GM13977 (cell line): ENCODE results near the gene FBN1.
A peak's percentile ranks its signal among the peaks of the same experiment; 100 is the strongest.

ENCODE experiments used
- DNase-seq: peaks from one replicate; pipeline ENCODE4 v3.0.0; 2012; ENCODE audit warnings: low spot score
- in situ Hi-C: fragments of 300-500 bp; cut with MboI; formaldehyde crosslinking; loops from one replicate; pipeline ENCODE4 v1.12.0; 2022; ENCODE audit warnings: low sequenced_read_pairs, low pct_unique_long_range_greater_than_20kb, mixed read lengths, inconsistent platforms; ENCODE audit not compliant: unreplicated experiment
- TF ChIP-seq, protein P1 (sequence below): IDR thresholded peaks from 2 replicates; pipeline ENCODE4 v1.5.1; 2012; ENCODE audit warnings: mild to moderate bottlenecking, control low read depth; ENCODE audit not compliant: insufficient read depth; ENCODE audit errors: extremely low read depth, missing control alignments

The FBN1 gene

DNA sequence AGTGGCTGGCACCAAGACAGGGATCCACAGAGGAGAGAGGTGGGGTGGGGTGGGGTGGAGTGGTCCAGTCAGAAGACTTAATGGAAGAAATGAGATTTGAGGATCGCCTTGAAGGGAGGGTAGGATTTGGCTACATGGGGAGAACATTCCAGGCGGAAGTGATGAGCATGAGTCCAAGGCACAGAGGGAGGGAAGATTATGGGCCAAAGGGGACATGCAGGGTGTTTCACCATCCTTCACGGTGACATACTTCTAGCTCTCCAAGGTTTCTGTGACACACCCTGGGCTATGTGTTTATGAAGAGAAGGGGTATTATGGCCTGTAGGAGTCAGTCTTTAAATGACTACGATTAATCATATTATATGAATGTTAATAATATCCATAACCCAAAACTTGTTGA, 7.7 kb upstream of the FBN1 start:
- DNase-seq, result no peak
- in situ Hi-C loops, result no loop called here
- TF ChIP-seq, protein P1, sequence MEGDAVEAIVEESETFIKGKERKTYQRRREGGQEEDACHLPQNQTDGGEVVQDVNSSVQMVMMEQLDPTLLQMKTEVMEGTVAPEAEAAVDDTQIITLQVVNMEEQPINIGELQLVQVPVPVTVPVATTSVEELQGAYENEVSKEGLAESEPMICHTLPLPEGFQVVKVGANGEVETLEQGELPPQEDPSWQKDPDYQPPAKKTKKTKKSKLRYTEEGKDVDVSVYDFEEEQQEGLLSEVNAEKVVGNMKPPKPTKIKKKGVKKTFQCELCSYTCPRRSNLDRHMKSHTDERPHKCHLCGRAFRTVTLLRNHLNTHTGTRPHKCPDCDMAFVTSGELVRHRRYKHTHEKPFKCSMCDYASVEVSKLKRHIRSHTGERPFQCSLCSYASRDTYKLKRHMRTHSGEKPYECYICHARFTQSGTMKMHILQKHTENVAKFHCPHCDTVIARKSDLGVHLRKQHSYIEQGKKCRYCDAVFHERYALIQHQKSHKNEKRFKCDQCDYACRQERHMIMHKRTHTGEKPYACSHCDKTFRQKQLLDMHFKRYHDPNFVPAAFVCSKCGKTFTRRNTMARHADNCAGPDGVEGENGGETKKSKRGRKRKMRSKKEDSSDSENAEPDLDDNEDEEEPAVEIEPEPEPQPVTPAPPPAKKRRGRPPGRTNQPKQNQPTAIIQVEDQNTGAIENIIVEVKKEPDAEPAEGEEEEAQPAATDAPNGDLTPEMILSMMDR, result no peak

DNA sequence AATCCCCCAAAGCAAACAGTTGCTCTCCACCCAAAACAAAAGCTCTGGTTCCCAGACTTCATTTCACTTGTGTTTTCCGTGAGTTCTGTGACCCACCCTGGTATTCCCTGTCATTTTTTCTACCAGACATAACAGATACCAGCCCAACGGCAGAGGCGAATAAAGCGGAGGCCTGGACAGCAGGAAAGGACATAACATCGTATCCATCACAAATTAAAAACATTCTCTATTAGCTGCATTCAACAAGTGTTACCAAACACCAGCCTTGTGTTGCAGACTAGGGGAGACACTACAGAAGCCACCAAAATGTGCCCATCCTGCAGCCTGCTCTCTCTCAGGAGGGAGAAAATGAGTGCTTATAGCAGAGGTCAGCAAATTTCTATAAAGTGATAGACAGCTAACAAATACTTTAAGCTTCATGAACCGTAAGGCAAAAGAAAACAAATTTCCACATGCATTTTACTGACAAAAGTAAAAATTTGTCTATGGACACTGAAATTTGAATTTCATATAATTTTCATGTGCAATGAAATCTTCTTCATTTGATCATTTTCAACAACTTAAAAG, 7.1 kb upstream of the FBN1 start:
- DNase-seq, result no peak
- TF ChIP-seq, protein P1, result no peak
- in situ Hi-C loops, result no loop called here

DNA sequence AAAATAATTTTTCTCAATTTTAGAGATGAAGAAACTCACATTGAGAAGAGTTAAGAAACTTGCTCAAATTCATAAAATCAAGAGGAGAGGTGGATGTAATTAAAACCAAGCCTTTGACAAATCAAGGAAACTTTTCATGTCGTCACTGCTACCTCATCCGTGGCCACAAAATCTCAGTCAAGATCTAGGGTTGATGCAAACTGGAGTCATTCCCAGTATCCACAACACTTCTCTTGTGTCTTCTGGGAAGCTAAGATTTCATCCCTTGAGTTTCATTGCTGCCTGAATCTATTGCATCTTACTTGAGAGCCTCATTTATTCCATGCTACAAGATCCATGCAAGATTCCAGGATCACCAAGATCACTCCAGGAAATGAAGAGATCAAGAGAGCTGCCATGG, 5.4 kb upstream of the FBN1 start:
- in situ Hi-C loops, result no loop called here
- DNase-seq, result no peak
- TF ChIP-seq, protein P1, result no peak

DNA sequence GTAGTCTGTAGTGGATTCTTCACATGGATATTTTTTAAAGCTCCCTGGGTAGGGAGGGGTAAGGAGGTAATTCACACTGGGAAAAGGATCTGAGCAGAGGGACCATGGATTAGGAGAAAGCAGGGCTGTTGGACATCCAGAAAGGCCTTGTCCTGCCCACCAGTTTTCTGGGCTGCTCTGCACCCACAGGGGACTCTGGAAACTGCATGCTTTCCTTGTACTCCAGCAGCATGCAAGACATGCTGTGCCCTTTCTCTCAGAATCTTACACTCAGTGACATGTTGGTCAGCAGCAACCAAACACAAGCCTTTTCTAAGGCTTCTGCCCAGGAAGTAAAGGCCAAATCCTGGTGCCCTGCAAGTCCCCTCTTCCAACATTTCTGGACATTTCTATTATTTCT, 2.5 kb upstream of the FBN1 start:
- DNase-seq, result peak; percentile 5
- TF ChIP-seq, protein P1, result no peak
- in situ Hi-C loops, result no loop called here

DNA sequence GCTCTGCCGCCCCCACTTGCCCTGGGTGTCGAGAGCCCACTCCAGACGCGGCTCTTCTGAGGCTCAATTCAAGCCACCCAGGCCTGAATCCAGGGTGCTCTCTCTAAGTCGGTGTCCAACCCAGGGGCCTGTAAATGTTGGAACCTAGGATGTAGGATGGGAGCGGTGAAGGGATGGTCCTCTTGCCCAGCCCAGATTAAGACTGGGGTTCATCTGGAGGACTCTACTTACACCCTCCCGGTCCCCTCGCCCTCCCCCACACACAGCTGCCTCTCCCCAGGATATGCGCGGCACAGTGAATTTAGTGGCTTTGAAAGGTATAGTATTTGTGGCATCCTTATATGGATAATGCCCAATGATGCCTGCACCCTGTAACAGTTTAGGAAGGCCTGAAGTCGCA, 822 bp upstream of the FBN1 start:
- peak; percentile 9 for DNase-seq
- TF ChIP-seq, protein P1, result no peak
- in situ Hi-C loops, result no loop called here

DNA sequence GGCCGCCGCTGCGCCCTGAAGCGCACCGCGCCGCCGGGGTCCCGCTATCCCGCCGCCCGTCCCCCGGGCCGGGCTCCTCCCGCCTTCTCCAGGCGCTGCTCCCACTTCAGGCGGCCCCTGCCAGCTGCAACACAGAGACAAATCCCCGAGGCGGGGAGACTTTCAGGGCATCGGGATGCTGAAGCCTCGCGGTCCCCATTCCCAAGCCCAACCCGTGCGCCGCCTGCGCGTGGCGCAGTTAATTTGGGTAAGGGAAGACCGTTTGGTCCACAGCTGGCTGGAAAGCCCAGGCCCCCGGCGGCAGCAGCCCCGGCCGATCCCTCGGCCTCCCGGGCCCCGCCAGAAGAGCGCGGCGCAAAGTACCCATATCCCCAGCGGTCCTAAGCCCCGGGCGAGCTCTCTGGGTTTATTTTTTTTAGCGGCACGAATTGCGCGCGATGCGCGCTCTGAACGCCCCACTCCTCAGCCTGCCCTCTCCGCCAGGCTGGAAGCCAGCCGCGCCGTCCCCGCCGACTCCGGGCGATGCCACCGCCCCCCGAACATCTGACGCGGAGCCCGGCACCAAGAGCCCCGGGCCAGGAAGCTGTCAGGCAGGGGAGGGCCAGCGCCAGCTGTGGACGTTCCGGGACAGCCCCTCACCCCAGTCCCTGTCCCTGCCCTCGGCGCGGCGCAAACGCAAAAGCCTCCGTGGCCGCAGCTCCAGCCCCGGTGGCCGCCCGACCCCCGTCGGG, 517 bp downstream of the FBN1 start:
- in situ Hi-C loops, result no loop called here
- TF ChIP-seq, protein P1, result no peak
- peak; percentile 73 for DNase-seq
